Measurements from ENCODE around the gene IL17D.

DNA sequence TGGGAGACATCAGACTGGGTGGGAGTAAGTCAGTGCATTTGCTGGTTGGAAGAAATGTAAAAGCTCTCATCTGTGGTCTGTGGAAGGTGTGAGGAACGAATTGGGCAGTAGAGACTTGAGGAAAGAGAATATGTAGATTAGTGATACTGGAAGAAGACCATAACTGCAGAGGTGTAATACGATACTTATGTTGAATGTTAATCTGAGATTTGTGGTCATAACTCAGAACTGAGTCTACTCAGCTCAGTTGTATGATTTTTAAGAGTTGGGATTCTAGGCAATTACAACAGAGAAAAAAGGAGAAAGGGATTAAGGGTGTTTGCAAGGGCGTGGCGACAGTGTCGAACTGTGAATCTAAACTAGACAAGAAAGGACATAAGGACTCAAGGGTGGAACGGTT, 3.2 kb upstream of the IL17D start:
- TF ChIP-seq ZNF274 (IDR thresholded peaks at IDR 0.05; ENCODE audit: low read depth, low read length), result no peak
- TF ChIP-seq YY1 (IDR thresholded peaks at IDR 0.05; ENCODE audit: insufficient read depth, insufficient read length), result no peak

Measured in NT2/D1 (cell line).